Nephron (organoid): ENCODE data around the gene PMM1.
"Not testable (repeated sequence)": the region's sequence is repeated elsewhere in the genome, so short reads cannot be mapped to it uniquely, and the experiment has no call there.

Source experiments
- H3K27ac Mint-ChIP-seq, 3 experiments: 2 replicates each; pipeline ENCODE4 v1.8.0; 2020; ENCODE audit warnings: mixed read lengths in 3 of 3, mild to moderate bottlenecking in 2 of 3, moderate library complexity in 1 of 3
- H3K27me3 Mint-ChIP-seq: 2 replicates; pipeline ENCODE4 v1.8.0; 2021; ENCODE audit warnings: low read depth, mild to moderate bottlenecking, moderate library complexity, mixed read lengths
- H3K36me3 Mint-ChIP-seq: 2 replicates; pipeline ENCODE4 v1.8.0; 2020; ENCODE audit warnings: low read depth, mixed read lengths
- H3K4me1 Mint-ChIP-seq: 2 replicates; pipeline ENCODE4 v1.8.0; 2020; ENCODE audit warnings: mixed read lengths
- H3K4me3 Mint-ChIP-seq, 3 experiments: 2 replicates each; pipeline ENCODE4 v1.8.0; 2020; ENCODE audit warnings: mild to moderate bottlenecking in 3 of 3, mixed read lengths in 3 of 3, moderate library complexity in 2 of 3
- H3K9me3 Mint-ChIP-seq: 2 replicates; pipeline ENCODE4 v1.8.0; 2020; ENCODE audit warnings: mixed read lengths
- CTCF ChIP-seq, 3 experiments: fragments of 200-600 bp; sonication (generic); IDR thresholded peaks; one replicate each; pipeline ENCODE4 v1.5.0; 2021; ENCODE audit warnings: antibody characterized with exemption in 3 of 3; ENCODE audit not compliant: unreplicated experiment in 3 of 3

Gene PMM1

GRCh38 chr22:41589391-41590241, at the start of gene PMM1:
Gene PMM1 (minus strand): TSS chr22:41589840. CDS start chr22:41589805, 35 bp downstream.
- TF ChIP-seq CTCF (IDR thresholded peaks at IDR 0.05; ENCODE audit: unreplicated experiment in 3 of 3): no peak
- Mint-ChIP-seq H3K9me3 (no peaks in the 10 kb centered on the region), H3K36me3 (peaks cover 9% of the 10 kb centered on the region), H3K4me1 (no peaks in the 10 kb centered on the region), H3K27ac (peak within 1 kb of the TSS; percentile 83 to 96 (median 93)), H3K27me3 (peaks cover 3% of the 10 kb centered on the region), H3K4me3 (peak within 1 kb of the TSS; percentile 93 to 95 (median 95))

- no peak for TF ChIP-seq CTCF (IDR thresholded peaks at IDR 0.05; ENCODE audit: unreplicated experiment in 3 of 3)
- H3K4me3 Mint-ChIP-seq: no peak overlapping the region
- peaks cover 80% of the 10 kb centered on the region for H3K36me3 Mint-ChIP-seq
- no peaks in the 10 kb centered on the region for H3K4me1 Mint-ChIP-seq
- no peaks in the 10 kb centered on the region for H3K27me3 Mint-ChIP-seq
- no peak overlapping the region for H3K27ac Mint-ChIP-seq
- no peaks in the 10 kb centered on the region for H3K9me3 Mint-ChIP-seq
Observed at GRCh38 chr22:41638748-41639147, 49.1 kb upstream of the PMM1 start.

GRCh38 chr22:41638124-41638523, 48.5 kb upstream of the PMM1 start:
- no peak overlapping the region for H3K27ac Mint-ChIP-seq
- no peak for TF ChIP-seq CTCF (IDR thresholded peaks at IDR 0.05; ENCODE audit: unreplicated experiment in 3 of 3)

GRCh38 chr22:41637623-41638022, 48.0 kb upstream of the PMM1 start:
- H3K4me3 Mint-ChIP-seq, H3K4me1 Mint-ChIP-seq, H3K27ac Mint-ChIP-seq, H3K9me3 Mint-ChIP-seq, H3K27me3 Mint-ChIP-seq: not testable (repeated sequence)
- H3K36me3 Mint-ChIP-seq: peaks cover 84% of the 10 kb centered on the region

More at GRCh38 chr22:41638124-41638523, 48.5 kb upstream of the PMM1 start:
- Mint-ChIP-seq H3K4me3 (no peak overlapping the region), H3K4me1 (no peaks in the 10 kb centered on the region), H3K27me3 (no peaks in the 10 kb centered on the region), H3K9me3 (no peaks in the 10 kb centered on the region), H3K36me3 (peaks cover 84% of the 10 kb centered on the region)

GRCh38 chr22:41636467-41636866, 46.8 kb upstream of the PMM1 start:
- H3K36me3 Mint-ChIP-seq: peaks cover 83% of the 10 kb centered on the region

GRCh38 chr22:41634610-41635009, 45.0 kb upstream of the PMM1 start:
- H3K9me3 Mint-ChIP-seq, H3K4me3 Mint-ChIP-seq, H3K27ac Mint-ChIP-seq, H3K27me3 Mint-ChIP-seq, H3K4me1 Mint-ChIP-seq: not testable (repeated sequence)
- H3K36me3 Mint-ChIP-seq: peaks cover 78% of the 10 kb centered on the region

More at GRCh38 chr22:41636467-41636866, 46.8 kb upstream of the PMM1 start:
- Mint-ChIP-seq H3K9me3 (no peaks in the 10 kb centered on the region), H3K4me3 (no peak overlapping the region), H3K27me3 (no peaks in the 10 kb centered on the region), H3K4me1 (no peaks in the 10 kb centered on the region), H3K27ac (no peak overlapping the region)
- no peak for TF ChIP-seq CTCF (IDR thresholded peaks at IDR 0.05; ENCODE audit: unreplicated experiment in 3 of 3)

- H3K27me3 Mint-ChIP-seq, H3K4me1 Mint-ChIP-seq, H3K27ac Mint-ChIP-seq: not testable (repeated sequence)
Observed at GRCh38 chr22:41631615-41632014, 42.0 kb upstream of the PMM1 start.

GRCh38 chr22:41631115-41631514, 41.5 kb upstream of the PMM1 start:
- not testable (repeated sequence) for H3K27me3 Mint-ChIP-seq, H3K4me3 Mint-ChIP-seq, H3K4me1 Mint-ChIP-seq, H3K9me3 Mint-ChIP-seq, H3K27ac Mint-ChIP-seq
- H3K36me3 Mint-ChIP-seq: peaks cover 86% of the 10 kb centered on the region

More at GRCh38 chr22:41631615-41632014, 42.0 kb upstream of the PMM1 start:
- H3K4me3 Mint-ChIP-seq, H3K9me3 Mint-ChIP-seq: not testable (repeated sequence)
- H3K36me3 Mint-ChIP-seq: peaks cover 91% of the 10 kb centered on the region
